K562 (cell line): ENCODE measurements around the gene PGBD4. TPM values are rescaled to one million over a fixed set of nuclear protein-coding genes. Genes with fewer than 3 reads are reported as not detected.
A peak's percentile ranks its signal among the peaks of the same experiment; 100 is the strongest.

ENCODE experiments used
- FIP1L1 ChIP-seq: fragments of 200-400 bp; formaldehyde crosslinking; IDR thresholded peaks from 2 replicates; pipeline ENCODE4 v1.6.1; 2018; ENCODE audit warnings: mild to moderate bottlenecking, low read depth, low read length; ENCODE audit not compliant: poor library complexity, severe bottlenecking
- polyA plus RNA-seq, 8 experiments: library from polyadenylated mRNA; depleted of rRNA in 4 of 8; stranded (reverse) in 5 of 8; unstranded in 3 of 8; fragments of >200 nt; fragmentation: Nextera tagmentation in 2 of 8; fragmentation: Illumina TruSeq in 1 of 8; extraction: Ambion mirVana in 2 of 8; extraction: Trizol in 1 of 8; gene quantifications; 2 replicates each; pipeline versions ENCODE4 v1.2.1 to v1.2.3, GENCODE V29; 2011 to 2014; ENCODE audit warnings: inconsistent platforms in 1 of 8, missing spikeins in 1 of 8
- total RNA-seq, 7 experiments: library from RNA; depleted of rRNA in 6 of 7; stranded (reverse); fragments of >200 nt in 6 of 7; fragmentation: Illumina TruSeq in 2 of 7; extraction: Trizol in 2 of 7; gene quantifications; 2 replicates each; pipeline versions ENCODE4 v1.2.1 to v1.2.3, GENCODE V29; 2011 to 2021; ENCODE audit warnings: low replicate concordance in 1 of 7
- TF ChIP-seq, protein P1 (sequence below), 2 experiments: fragments of 450-650 bp; IDR thresholded peaks; 2 replicates each; pipeline ENCODE4 v1.6.1; 2016; ENCODE audit warnings: mild to moderate bottlenecking in 2 of 2, borderline replicate concordance in 1 of 2, low read depth in 1 of 2, moderate library complexity in 1 of 2
- TF ChIP-seq, protein P2 (sequence below): fragments of 450-650 bp; conservative IDR thresholded peaks from 2 replicates; pipeline ENCODE4 v1.6.1; 2016; ENCODE audit warnings: missing genetic modification characterization, low read depth, mild to moderate bottlenecking, missing compliant biosample characterization, moderate library complexity
- TF ChIP-seq, protein P3 (sequence below): fragments of 450-650 bp; IDR thresholded peaks from 2 replicates; pipeline ENCODE4 v1.6.1; 2016; ENCODE audit warnings: low read depth
- TF ChIP-seq, protein P4 (sequence below): fragments of 250-450 bp; sonication (Bioruptor Pico); IDR thresholded peaks from 2 replicates; pipeline ENCODE4 v1.4.0; 2020; ENCODE audit warnings: mild to moderate bottlenecking

Gene PGBD4
- total and polyA plus RNA-seq, 9 of the 15 experiments (the other 6 are each of a cell fraction or from before 2014, with no cell fraction given), result 2.1 to 4.9 (median 2.7) TPM

DNA sequence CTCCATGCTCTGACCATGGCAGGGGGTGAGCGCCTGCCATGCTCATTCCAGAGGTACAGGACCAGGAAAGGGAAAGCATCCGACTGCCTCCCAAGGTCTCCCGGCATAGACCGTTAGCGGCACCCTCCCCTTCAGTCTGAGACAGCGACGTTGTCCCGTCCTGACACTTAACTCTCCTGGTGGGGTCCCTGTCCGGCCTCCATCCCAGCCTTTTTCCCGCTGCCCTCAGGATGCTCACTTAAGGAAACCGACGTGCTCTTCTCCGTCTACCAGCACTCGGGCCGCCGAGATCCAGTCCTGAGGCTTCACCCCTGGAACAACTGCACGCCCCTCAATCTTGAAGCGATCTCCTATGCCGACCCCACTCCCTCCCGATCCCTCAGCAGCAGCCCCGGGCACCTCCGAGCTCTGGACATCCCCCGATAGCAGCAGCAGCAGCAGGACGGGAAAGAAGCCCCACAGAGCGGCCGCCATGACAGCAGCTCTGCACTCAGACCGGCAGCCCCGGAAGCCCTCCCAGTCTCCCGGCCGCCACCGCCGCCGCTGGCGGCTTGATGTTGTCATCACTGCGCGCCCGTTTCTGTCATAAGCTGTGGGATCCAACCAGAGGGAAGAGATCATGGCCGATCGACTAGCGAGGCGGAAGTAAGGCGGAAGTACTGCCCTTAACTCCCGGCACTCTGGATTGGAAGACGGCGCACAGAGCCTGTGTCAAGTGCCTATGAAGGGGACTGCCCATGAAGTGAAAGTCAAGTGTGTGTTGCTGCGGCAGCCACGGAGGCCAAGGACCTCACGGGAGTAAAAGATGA is at the start of gene PGBD4, which contains the start of gene EMC7 (continued):
- TF ChIP-seq, protein P1, sequence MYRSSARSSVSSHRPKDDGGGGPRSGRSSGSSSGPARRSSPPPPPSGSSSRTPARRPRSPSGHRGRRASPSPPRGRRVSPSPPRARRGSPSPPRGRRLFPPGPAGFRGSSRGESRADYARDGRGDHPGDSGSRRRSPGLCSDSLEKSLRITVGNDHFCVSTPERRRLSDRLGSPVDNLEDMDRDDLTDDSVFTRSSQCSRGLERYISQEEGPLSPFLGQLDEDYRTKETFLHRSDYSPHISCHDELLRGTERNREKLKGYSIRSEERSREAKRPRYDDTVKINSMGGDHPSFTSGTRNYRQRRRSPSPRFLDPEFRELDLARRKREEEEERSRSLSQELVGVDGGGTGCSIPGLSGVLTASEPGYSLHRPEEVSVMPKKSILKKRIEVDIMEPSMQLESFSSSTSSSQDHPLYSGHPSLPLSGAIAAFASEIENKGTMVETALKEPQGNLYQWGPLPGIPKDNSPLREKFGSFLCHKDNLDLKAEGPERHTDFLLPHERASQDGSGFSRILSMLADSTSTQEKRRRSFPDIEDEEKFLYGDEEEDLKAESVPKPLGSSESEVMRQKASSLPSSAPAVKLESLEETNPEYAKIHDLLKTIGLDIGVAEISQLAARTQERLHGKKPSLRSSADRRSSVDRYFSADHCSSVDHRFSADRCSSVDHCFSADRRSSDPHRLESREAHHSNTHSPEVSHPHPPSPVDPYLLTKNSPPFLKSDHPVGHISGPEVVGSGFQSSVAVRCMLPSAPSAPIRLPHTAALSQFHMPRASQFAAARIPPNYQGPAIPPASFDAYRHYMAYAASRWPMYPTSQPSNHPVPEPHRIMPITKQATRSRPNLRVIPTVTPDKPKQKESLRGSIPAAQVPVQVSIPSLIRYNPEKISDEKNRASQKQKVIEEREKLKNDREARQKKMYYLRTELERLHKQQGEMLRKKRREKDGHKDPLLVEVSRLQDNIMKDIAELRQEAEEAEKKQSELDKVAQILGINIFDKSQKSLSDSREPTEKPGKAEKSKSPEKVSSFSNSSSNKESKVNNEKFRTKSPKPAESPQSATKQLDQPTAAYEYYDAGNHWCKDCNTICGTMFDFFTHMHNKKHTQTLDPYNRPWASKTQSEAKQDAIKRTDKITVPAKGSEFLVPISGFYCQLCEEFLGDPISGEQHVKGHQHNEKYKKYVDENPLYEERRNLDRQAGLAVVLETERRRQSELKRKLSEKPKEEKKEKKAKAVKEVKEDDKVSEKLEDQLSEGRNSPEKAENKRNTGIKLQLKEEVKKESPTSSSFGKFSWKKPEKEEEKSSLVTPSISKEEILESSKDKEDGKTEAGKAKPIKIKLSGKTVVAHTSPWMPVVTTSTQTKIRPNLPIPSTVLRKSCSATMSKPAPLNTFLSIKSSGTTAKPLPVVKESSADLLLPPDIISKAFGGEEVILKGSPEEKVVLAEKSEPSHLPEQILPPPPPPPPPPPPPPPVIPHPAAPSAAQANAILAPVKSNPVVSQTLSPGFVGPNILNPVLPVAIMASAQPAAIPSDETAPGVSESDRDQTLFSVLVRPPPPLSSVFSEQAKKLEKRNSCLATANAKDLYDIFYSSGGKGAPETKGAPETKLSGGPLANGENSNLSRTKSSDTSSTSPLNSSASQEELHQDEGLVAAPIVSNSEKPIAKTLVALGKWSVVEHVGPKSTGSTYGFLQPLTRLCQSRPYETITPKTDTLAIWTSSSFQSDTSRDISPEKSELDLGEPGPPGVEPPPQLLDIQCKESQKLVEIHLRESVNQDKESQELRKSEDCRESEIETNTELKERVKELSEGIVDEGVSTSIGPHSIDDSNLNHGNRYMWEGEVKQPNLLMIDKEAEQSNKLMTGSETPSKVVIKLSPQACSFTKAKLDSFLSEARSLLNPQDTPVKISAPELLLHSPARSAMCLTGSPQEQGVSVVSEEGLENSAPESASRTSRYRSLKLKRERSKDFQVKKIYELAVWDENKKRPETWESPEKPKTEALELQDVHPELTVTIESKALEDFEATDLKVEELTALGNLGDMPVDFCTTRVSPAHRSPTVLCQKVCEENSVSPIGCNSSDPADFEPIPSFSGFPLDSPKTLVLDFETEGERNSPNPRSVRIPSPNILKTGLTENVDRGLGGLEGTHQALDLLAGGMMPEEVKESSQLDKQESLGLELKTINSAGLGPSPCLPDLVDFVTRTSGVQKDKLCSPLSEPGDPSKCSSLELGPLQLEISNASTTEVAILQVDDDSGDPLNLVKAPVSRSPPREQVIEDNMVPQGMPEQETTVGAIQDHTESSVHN (IDR thresholded peaks at IDR 0.05; ENCODE audit: borderline replicate concordance in 1 of 2, low read depth in 1 of 2), result no peak
- TF ChIP-seq, protein P2, sequence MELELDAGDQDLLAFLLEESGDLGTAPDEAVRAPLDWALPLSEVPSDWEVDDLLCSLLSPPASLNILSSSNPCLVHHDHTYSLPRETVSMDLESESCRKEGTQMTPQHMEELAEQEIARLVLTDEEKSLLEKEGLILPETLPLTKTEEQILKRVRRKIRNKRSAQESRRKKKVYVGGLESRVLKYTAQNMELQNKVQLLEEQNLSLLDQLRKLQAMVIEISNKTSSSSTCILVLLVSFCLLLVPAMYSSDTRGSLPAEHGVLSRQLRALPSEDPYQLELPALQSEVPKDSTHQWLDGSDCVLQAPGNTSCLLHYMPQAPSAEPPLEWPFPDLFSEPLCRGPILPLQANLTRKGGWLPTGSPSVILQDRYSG (tag), result no peak
- TF ChIP-seq, protein P3, sequence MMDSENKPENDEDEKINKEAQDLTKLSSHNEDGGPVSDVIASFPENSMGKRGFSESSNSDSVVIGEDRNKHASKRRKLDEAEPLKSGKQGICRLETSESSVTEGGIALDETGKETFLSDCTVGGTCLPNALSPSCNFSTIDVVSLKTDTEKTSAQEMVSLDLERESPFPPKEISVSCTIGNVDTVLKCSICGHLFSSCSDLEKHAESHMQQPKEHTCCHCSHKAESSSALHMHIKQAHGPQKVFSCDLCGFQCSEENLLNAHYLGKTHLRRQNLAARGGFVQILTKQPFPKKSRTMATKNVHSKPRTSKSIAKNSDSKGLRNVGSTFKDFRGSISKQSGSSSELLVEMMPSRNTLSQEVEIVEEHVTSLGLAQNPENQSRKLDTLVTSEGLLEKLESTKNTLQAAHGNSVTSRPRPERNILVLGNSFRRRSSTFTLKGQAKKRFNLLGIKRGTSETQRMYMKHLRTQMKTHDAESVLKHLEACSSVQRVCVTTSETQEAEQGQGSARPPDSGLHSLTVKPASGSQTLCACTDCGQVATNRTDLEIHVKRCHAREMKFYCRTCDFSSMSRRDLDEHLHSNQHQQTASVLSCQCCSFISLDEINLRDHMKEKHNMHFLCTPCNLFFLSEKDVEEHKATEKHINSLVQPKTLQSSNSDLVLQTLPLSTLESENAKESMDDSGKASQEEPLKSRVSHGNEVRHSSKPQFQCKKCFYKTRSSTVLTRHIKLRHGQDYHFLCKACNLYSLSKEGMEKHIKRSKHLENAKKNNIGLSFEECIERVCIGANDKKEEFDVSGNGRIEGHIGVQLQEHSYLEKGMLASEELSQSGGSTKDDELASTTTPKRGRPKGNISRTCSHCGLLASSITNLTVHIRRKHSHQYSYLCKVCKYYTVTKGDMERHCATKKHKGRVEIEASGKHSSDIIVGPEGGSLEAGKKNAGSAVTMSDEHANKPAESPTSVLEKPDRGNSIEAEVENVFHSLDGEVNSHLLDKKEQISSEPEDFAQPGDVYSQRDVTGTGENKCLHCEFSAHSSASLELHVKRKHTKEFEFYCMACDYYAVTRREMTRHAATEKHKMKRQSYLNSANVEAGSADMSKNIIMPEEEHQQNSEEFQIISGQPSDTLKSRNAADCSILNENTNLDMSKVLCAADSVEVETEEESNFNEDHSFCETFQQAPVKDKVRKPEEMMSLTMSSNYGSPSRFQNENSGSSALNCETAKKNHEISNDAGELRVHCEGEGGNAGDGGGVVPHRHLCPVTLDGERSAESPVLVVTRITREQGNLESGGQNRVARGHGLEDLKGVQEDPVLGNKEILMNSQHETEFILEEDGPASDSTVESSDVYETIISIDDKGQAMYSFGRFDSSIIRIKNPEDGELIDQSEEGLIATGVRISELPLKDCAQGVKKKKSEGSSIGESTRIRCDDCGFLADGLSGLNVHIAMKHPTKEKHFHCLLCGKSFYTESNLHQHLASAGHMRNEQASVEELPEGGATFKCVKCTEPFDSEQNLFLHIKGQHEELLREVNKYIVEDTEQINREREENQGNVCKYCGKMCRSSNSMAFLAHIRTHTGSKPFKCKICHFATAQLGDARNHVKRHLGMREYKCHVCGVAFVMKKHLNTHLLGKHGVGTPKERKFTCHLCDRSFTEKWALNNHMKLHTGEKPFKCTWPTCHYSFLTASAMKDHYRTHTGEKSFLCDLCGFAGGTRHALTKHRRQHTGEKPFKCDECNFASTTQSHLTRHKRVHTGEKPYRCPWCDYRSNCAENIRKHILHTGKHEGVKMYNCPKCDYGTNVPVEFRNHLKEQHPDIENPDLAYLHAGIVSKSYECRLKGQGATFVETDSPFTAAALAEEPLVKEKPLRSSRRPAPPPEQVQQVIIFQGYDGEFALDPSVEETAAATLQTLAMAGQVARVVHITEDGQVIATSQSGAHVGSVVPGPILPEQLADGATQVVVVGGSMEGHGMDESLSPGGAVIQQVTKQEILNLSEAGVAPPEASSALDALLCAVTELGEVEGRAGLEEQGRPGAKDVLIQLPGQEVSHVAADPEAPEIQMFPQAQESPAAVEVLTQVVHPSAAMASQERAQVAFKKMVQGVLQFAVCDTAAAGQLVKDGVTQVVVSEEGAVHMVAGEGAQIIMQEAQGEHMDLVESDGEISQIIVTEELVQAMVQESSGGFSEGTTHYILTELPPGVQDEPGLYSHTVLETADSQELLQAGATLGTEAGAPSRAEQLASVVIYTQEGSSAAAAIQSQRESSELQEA, result no peak
- TF ChIP-seq, protein P4, sequence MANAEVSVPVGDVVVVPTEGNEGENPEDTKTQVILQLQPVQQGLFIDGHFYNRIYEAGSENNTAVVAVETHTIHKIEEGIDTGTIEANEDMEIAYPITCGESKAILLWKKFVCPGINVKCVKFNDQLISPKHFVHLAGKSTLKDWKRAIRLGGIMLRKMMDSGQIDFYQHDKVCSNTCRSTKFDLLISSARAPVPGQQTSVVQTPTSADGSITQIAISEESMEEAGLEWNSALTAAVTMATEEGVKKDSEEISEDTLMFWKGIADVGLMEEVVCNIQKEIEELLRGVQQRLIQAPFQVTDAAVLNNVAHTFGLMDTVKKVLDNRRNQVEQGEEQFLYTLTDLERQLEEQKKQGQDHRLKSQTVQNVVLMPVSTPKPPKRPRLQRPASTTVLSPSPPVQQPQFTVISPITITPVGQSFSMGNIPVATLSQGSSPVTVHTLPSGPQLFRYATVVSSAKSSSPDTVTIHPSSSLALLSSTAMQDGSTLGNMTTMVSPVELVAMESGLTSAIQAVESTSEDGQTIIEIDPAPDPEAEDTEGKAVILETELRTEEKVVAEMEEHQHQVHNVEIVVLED (CRISPR knock-in tag), result peak; percentile 44; the same call in 1 of the 2 replicates
- no peak for TF ChIP-seq FIP1L1
